Left forelimb (tissue), 1 donor: ENCODE measurements around the gene TMEM50B.
"Not testable (repeated sequence)": the region's sequence is repeated elsewhere in the genome, so short reads cannot be mapped to it uniquely, and the experiment has no call there.

Experiments
- DNase-seq: peaks from one replicate; pipeline ENCODE4 v3.0.0-alpha.2; 2018; ENCODE audit warnings: low spot score

Gene TMEM50B

DNA sequence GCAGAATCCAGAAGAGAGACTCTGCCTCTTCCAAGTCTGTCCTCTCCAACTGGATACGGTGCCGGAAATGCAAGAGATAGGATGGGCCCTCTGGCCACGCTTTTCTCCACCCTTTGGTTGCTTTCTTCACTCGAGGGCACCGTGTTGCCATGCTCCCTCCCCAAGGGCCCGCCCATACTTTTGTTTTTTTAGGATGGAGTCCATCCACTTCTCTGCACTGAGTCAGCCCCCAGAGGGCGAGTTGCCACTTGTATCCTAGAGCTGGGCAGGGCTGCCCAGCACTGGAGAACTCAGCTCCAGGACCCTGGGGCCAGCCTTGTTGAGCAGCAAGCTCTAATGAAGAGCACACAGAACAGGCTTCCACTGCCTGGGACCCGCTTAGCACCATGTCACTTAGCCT, 51.1 kb downstream of the TMEM50B start:
- no peak for DNase-seq

DNA sequence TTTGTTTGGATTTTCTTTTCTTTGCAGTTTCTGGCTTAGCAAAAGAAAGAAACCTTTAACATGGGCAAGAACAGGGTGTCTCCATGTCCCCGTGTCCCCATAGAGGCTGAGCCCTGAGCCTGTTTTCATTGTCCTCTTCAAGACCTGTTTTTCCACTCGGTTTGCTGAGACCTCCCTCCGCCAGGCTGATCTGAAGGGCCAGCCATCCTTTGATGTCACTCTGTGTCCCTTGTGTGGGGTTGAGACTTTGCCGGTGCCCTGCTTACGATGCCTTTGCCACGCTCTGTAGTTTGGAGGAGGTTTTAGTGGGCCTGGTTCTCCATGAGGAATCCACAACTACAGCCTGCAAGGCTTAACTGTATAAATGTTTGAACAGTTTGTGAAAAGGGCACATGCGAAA, 52.7 kb downstream of the TMEM50B start:
- DNase-seq, result no peak

DNA sequence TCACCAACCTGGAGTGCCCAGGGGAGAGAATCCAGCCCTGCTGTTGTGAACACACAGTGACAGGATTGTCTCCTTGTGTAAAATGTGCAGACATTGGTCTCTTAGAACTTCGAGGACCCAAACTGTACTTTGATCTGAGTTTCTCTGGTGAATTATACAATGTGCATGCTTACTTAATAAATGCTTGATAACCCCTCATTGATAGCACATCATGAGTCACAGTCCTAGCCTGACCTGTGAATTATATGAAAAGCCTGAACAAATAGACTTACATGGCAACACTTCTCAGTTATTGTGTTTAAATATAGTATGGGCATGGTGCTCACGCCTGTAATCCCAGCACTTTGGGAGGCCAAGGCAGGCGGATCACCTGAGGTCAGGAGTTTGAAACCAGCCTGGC, 53.9 kb downstream of the TMEM50B start:
- DNase-seq, result no peak

DNA sequence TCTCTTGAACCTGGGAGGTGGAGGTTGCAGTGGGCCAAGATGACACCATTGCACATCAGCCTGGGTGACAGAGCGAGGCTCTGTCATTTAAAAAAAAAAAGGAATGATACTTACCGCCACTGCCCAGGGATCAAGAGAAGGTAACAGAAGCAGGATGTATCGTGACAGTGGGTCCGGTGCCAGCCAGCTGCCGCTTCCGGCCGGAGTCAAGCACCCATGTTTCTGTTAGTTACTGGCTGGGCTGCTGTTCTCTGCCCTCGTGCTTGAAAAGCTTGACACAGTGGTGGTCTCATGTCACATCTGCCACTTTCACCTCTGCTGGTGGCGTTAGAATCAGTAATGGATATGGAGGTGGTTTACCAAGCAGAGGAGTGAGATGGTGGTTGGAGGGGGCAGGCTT, 55.6 kb downstream of the TMEM50B start:
- no peak for DNase-seq

DNA sequence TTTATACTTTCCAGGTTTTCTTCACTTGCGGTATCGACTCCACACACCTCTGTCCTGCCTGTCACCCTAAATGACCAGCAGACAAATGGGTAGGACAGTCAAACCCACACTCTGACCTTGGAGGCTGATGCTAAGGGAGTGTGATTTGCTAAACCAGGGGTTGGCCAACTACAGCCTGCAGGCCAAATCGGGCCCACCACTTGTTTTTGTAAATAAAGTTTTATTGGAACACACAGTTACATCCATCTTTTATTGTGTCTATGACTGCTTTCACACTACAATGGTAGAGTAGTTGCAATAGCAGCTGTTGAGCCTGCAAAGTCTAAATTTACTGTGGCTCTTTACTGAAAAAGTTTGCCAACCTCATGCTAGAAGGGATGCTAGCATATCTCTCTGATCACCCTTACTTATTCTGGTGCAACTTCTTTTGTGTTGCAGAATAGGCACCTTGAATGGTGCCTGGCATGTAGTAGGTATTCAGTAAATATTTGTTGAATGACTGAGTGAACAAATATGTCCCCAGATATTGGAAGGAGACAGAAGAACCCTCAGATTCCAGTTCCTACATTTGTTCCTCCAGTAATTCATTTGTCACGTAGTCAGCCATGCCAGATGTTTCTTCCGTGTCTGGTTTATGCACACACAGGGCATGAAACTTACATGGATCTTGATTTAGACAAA, 57.9 kb downstream of the TMEM50B start:
- DNase-seq, result no peak

DNA sequence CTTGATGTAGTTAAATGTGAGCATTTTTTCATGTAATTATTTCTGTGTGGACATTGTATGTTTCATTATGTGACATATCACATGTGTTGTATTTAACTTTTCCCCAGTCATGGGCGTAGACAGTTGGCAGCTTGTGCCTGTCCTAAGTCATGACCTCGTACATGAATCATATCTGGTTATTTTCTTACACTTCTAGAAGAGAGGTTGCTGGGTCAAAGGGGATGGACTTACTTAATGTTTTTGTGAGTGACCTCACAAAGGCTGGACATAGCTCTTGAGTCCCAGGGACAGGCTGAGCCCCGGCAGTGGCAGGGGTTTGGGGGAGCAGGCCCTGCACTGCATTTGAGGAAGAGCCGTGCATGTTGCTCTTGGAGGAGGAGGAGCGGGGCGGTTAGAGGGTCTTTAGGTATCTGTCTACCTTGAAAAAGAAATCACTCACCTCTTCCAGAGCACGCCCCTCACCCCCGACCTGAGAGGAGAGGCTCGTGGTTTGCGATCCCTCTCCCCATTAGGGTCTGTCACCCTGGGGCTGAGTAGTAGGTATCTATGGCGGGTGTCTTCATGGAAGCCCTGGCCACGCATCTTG, 60.1 kb downstream of the TMEM50B start:
- DNase-seq, result no peak

DNA sequence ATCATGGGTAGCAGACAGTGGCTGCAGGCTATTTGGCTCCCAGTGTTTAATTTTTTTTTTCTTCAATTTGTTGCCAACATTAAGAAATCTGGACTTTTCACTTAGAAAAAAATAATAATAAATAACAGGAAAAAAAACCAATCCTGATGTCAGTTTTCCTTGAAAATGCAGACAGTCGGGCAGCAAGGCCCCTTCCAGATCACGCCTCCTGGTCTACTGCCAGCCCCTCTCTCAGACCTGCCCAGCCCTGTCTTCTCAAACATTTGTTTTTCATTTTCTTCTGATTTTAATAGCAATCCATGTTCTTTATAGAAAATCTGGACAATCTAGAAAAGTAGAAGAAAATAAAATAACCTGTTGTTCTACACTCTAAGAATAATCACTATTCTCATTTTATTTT, 61.1 kb downstream of the TMEM50B start:
- no peak for DNase-seq

DNA sequence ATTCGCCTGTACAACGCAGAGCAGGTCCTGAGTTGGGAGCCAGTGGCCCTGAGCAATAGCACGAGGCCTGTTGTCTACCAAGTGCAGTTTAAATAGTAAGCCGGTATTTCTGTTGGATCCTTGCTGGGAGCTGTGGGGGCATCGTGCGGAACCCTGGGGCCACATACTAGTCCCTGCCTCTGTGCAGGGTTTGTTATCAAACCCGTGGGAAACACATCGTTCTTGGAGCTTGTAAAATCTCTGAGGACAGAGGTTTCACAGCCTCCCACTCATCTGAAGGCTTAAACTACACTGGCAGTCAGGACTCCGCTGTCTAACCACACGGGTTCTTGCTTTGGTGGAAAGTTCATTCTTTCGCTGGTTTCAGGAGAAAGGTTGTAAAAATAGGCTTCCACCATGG, 64.8 kb downstream of the TMEM50B start:
- DNase-seq, result no peak

DNA sequence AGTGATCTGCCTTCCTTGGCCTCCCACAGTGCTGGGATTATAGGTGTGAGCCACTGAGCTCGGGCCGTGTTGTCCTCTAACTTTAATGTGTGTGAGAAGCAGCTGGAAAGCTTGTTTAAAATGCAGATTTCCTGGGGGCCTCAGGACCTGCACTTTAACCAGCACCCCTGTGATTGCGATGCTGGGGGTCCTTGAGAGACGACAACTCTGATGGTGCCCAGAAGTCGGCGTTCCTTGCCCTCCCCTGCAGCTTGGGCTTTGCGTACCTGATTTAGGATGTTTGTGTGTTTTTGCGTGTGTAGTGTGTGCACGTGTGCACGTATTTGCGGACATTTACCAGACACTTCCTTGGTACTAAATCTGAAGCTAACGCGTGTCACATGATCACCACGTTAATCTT, 65.7 kb downstream of the TMEM50B start:
- no peak for DNase-seq

DNA sequence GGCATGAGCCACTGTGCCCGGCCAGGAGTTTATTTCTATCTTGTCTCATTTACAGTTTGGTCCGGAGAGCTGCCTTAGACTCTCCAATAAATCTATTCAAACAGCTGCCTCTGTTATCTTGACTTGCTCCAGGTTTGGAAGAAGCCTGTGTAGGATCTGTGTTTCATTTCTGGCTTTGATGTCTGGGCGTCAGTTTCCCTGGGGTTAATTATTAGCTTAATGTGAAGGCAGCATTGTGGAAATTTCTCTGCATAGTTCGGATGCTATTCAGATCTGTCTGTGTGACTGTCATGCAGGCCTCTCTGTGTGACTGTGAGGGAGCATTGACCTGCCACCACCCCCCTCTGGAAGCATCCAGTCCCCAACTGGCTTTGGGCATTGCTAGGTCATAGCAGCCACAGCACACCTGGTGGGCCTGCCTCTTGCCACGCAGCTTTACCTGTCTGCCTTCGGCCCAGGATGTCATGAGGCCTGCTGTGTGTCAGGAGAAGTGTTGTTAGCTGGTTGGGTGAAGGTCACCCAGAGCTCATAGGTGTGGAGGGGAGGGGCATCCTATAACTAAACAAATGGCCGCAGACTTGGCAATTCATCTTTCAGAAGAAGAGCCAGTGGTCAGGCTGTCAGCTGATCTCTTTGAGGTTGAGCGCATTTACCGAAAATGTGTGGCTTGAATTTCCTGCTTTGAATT, 66.8 kb downstream of the TMEM50B start:
- DNase-seq, result no peak

DNA sequence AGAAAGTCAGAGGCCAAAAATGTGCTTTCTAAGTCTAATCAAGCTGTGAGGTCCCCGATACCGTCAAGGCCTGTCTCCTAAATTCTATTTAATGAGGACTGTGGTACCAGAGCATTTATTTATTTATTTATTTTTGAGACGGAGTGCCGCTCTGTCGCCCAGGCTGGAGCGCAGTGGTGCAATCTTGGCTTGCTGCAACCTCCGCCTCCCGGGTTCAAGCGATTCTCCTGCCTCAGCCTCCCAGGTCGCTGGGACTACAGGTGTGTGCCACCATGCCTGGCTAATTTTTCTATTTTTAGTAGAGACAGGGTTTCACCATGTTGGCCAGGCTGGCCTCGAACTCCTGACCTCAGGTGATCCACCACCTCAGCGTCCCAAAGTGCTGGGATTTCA, 67.3 kb downstream of the TMEM50B start:
- not testable (repeated sequence) for DNase-seq

DNA sequence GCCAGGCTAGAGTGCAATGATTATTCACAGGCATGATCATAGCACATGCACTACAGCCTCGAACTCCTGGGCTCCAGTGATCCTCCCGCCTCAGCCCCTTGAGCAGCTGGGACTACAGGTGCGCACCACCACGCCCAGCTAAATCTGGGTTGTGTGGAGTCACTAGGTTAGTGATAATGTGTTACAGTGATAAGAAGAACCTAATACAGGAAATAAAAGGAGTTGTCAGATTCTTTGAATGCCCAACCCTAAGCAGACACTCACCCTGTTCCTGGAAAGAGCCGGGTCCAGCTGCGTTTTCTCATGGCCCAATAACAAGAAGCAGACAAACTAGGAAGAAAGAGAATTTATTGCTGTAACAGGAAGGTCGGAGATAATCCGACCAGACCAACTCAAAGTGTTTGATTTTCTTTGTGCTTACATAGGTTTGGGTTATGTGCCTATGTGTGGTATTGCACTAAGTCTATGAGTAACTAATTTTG, 67.8 kb downstream of the TMEM50B start:
- no peak for DNase-seq

DNA sequence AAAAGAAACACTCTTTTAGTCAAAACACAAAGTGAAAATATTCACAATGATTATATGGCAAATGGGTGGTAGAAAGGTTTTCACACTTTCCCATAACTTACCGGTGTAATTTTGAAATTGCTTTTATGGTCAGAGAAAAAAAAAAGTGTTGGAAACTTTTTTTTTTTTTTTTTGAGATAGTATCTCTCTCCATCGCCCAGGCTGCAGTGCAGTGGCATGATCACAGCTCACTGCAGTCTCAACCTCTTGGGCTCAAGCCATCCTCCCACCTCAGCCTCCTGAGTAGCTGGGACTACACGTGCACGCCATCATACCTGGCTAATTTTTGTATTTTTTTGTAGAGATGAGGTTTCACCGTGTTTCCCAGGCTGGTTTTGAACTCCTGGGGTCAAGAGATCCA, 73.3 kb downstream of the TMEM50B start:
- no peak for DNase-seq

DNA sequence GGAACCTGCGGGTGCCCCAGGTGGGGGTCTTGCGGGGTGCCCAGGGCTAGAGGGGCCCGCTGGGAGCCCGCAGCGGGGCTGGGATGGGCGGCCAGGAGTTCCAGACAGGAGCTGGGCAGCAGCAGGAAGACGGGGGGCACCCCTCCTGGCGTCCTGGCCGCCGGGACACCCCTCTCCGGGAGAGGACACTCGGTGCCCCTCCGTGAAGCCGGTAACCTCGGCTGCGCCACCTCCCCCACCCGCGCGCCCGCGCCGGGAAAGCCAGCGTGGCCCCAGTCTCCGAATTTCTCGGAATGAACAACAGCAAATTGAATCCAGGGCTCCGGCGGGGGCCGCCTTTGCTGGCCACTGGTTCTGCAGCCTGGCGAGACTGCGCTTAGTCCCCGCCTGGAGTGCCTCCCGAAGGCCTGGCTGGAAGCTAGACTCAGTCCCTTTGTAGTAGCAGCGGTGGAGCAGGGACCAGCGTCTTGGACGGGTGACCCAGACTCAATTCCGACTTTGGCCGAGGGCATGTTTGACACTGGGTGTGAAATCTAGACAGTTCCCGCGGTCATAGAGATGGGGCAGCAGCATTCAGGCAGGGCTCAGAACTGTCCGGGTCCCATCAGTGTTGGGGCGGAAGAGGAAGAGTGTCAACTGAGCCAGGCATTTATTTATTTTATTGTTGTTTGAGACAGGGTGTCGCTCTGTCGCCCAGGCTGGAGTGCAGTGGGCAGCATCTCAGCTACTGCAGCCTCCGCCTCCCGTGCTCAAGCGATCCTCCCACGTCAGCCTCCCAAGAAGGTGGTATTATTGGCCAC, 75.8 kb downstream of the TMEM50B start:
- DNase-seq, result peak; percentile 82

DNA sequence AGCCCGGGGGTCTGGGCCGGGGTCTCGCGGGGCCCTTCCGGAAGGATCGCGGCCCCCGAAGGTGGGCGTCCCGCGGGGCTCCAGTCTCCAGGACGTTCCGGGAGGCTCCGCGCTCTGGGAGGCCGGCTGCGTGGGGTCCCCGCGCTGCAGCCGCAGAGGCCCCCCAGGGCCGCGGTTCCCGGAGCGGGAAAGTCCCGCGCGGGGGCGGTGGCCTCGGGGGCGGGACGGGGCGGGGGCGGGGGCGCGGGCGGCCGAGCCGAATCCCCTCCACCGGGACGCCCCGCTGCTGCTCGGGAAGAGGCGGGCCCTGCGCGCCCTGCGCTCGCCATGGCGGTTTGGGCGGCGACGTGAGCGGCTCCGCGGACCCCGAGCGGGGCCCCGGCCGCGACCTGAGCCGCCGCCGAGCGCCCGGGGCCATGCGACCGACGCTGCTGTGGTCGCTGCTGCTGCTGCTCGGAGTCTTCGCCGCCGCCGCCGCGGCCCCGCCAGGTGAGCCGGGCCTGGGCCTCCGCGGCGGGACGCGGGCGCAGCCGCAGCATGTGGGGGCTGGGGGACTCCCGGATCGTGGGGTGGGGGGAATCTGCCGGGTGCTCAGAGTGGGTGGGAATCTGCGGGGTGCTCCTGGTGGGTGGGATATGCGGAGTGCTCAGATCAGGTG, 76.5 kb downstream of the TMEM50B start, which contains the start of gene IFNGR2:
IFNGR2 (plus strand) TSS at position 286 of the 658 bp plus-strand sequence; CDS start at position 417, 131 bp downstream.
- DNase-seq, result peak; percentile 81

DNA sequence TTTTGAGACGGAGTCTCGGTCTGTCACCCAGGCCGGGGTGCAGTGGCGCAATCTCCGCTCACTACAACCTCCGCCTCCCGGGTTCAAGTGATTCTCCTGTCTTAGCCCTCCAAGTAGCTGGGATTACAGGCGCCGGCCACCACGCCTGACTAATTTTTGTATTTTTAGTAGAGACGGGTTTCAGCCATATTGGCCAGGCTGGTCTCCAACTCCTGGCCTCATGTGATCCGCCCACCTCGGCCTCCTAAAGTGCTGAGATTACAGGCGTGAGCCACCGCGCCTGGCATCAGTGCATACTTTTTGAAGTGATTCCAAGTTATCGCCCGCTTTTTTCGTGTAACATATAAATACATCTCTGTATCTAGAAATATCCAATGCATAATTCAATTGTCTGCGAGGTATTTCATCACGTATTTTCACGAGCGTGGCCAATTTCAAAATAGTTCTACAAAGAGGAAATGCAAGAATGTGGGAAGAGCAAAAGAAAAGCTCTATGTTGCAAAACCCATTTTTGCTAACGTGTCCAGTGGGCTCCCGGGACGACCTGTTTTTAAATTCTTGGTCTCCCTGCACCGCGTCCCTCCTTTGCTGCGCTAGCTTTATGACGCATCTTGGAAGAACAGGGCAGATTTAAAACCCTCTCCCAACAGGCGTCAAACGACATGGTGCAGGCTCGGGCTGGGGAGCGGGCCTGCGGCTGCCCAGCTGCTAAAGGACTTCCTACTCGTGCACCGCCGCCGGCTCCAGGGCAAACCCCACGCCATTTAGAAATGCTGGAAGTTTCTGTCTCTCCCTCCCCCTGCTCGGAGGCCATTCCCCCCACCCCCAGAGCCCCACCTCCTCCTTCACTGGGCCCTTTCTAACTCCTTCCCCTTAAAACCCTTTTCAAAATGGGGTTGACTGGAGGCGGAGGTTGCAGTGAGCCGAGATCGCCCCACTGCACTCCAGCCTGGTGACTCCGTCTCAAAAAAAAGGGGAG, 77.5 kb downstream of the TMEM50B start:
- DNase-seq, result peak; percentile 81

DNA sequence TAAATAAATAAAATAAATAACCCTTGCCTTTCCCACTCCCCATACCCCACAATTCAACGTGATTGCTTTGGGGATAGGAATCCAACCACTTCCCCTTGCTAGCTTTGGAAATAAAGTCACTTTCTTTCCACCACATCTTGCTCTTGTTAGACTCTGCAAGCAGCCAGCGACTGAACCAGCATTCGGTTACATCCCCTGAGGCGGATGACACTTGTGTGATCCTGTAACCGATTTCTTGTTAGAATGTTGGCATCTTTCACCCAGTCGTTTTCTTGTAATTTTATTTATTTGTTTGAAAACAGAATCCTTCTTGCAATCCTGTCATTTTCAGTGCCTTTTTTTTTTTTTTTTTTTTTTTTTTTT, 78.2 kb downstream of the TMEM50B start:
- DNase-seq, result no peak
